Muscle layer of duodenum (tissue), 2 donors: Measurements from ENCODE around the gene MFSD6L.

ENCODE experiments used
- H3K27ac ChIP-seq: one replicate; pipeline ENCODE4 v1.7.0; 2013; ENCODE audit warnings: mild to moderate bottlenecking, low read length
- H3K27me3 ChIP-seq: one replicate; pipeline ENCODE4 v1.7.0; 2013; ENCODE audit warnings: low read depth, mild to moderate bottlenecking, control low read depth, low read length
- H3K36me3 ChIP-seq, 2 donors: one replicate each; pipeline ENCODE4 v1.7.0; 2013; ENCODE audit warnings: low read length in 2 of 2, control low read depth in 1 of 2, mild to moderate bottlenecking in 1 of 2; ENCODE audit not compliant: insufficient read depth in 2 of 2, control insufficient read depth in 1 of 2
- H3K4me1 ChIP-seq, 2 donors: one replicate each; pipeline ENCODE4 v1.7.0; 2013; ENCODE audit warnings: low read length in 2 of 2, mild to moderate bottlenecking in 2 of 2, control low read depth in 1 of 2, moderate library complexity in 1 of 2; ENCODE audit not compliant: insufficient read depth in 2 of 2, control insufficient read depth in 1 of 2
- H3K4me3 ChIP-seq, 2 donors: one replicate each; pipeline ENCODE4 v1.7.0; 2013; ENCODE audit warnings: low read length in 2 of 2, low read depth in 1 of 2, mild to moderate bottlenecking in 1 of 2
- H3K9me3 ChIP-seq, 2 donors: one replicate each; pipeline ENCODE4 v1.7.0; 2013; ENCODE audit warnings: low read length in 2 of 2, control low read depth in 1 of 2, mild to moderate bottlenecking in 1 of 2; ENCODE audit not compliant: control insufficient read depth in 1 of 2
- donor health status: healthy.

Gene MFSD6L

DNA sequence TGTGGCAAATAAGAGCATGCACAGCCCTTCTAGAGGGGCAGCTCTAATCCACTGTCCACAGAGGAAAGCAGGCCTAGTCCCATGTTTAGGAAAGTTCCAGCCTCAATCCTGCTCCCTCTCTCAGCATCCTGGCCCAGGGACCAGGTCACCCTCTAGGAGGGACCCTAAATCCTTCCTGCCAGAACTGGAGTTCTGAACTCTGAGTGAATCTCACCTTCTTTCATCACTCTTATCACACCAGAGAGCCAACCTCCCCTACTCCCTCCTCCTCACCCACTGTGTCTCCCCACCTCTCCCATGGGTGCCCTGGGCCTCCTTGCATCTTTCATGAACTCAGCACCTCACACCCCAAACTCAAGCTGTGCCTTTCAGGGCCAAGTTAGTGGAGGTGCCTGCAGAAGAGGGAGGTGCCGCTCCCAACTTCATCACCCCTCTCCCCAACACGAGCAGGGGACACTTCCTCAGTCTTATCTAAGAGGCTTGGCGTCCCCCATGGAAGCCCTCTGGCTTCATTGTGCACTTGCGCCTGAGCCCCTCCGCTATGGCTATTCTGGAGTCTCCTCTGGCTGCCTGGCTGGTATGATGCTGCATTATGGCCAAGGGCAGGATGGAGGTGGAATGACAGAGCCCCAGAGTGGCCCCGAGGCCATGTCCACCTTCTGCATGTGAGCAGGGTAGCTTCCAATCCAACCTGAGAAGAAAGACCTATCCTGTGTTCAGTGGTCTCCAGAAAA, 36.6 kb upstream of the MFSD6L start:
- Histone ChIP-seq H3K9me3 (no peaks in the 10 kb centered on the region), H3K27me3 (no peaks in the 10 kb centered on the region), H3K36me3 (no peaks in the 10 kb centered on the region), H3K4me3 (no peak overlapping the region), H3K27ac (no peak overlapping the region), H3K4me1 (no peaks in the 10 kb centered on the region)

DNA sequence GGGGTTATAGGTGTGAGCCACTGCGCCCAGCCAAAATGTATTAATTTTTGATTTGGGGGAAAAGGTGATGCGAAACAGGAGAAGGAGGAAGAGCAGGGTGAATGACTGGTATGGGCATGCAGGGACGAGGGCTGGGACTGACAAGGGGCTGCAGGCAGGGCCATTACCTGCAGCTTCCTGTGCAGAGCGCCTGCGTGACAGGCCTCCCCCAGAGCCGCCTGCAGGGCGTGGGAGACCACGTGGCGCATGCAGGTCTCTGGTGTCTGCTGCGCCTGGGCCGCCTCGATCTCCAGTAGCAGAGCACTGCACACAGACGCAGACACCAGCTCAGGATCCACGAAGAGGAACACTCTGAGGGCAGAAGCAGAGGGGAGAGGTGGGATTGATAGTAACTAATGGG, 35.9 kb upstream of the MFSD6L start:
- H3K4me3 ChIP-seq = no peak overlapping the region
- no peaks in the 10 kb centered on the region for H3K9me3 ChIP-seq

DNA sequence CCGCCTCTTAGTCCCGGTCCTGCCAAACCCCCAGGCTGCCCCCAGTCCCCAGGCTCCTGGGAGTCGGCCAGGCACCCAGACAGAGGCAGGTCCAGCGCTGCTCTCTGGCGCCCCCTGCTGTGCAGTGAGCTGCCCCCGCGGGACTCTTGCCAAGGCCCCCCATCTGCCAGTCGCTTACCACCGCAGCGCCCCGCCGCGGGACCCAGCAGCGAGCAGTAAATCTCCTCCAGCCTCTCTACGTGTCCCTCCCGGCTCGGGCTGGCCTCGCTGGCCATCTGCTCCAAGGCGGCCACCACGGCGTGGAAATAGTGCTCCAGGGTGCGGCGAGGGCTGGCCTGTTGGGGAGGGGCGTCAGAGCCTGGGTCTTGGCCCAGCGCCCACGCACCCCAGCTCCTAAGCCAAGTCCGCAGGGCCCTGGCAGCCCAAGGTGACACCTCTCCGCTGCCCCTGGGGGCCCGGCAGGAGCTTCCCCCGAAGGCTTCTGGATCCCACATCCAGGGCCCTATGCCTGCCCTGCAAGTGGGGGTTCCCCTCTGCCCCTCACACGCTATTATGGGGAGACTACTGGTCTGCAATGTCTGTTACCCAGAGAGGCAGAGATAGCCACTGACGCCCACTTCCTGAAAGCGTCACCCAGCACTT, 33.7 kb upstream of the MFSD6L start:
- H3K36me3 ChIP-seq = no peaks in the 10 kb centered on the region
- no peaks in the 10 kb centered on the region for H3K4me1 ChIP-seq
- H3K9me3 ChIP-seq = no peaks in the 10 kb centered on the region
- peaks cover 5% of the 10 kb centered on the region for H3K27me3 ChIP-seq
- no peak overlapping the region for H3K27ac ChIP-seq
- H3K4me3 ChIP-seq = no peak overlapping the region

More for the DNA sequence above, 35.9 kb upstream of the MFSD6L start:
- no peaks in the 10 kb centered on the region for H3K36me3 ChIP-seq
- no peaks in the 10 kb centered on the region for H3K27me3 ChIP-seq
- H3K27ac ChIP-seq = no peak overlapping the region
- no peaks in the 10 kb centered on the region for H3K4me1 ChIP-seq

DNA sequence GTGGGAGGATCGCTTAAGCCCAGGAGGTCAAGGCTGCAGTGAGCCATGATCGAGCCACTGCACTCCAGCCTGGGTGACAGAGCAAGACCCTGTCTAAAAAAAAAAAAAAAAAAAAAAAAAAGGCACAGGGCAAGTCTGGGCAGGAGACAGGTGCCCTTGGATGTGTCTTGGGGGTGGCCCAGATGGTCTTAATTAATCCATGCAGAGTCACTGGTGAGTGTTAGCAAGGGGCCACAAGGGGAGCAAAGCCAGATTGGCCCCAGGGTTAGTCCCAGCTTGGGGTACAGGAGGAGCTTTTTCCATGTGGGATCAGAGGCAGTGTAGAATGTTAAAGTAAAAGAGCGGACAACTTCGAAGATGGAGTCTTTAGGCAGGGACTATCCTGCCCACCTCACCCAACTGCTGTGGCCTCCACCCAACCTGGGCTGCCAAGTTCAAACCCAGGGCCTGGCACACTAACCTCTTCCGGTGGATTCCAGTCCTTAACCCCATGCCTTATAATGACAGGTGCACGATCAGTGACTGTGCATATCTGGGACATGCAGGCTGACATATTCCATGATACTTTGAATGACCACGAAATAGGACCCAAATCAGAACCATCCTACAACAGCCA, 32.2 kb upstream of the MFSD6L start:
- H3K4me3 ChIP-seq = no peak overlapping the region
- H3K27ac ChIP-seq = no peak overlapping the region
- H3K9me3 ChIP-seq = no peaks in the 10 kb centered on the region
- peaks cover 5% of the 10 kb centered on the region for H3K27me3 ChIP-seq
- H3K4me1 ChIP-seq = no peaks in the 10 kb centered on the region
- H3K36me3 ChIP-seq = no peaks in the 10 kb centered on the region

DNA sequence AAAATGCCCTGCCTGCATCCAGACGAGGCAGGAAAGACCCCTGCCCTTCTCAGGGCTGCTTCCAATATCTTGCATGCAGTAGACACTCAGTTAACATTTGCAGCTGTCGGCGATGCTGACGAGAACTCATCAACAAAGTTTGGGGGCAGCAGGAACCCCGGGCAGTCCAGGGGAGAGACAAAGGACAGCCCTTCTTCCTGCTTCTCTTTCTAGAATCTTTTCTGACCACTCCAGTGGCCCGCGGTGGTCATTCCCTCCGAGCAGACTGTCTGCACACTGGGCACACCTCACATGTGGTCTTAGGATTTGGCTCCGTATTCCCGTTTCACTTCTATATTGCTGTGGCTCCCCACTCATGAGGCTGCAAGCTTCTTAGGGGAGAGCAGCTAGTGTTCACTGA, 31.0 kb upstream of the MFSD6L start:
- H3K4me3 ChIP-seq = no peak overlapping the region
- H3K27me3 ChIP-seq = peaks cover 5% of the 10 kb centered on the region
- no peaks in the 10 kb centered on the region for H3K4me1 ChIP-seq
- H3K9me3 ChIP-seq = no peaks in the 10 kb centered on the region
- no peak overlapping the region for H3K27ac ChIP-seq
- H3K36me3 ChIP-seq = no peaks in the 10 kb centered on the region

DNA sequence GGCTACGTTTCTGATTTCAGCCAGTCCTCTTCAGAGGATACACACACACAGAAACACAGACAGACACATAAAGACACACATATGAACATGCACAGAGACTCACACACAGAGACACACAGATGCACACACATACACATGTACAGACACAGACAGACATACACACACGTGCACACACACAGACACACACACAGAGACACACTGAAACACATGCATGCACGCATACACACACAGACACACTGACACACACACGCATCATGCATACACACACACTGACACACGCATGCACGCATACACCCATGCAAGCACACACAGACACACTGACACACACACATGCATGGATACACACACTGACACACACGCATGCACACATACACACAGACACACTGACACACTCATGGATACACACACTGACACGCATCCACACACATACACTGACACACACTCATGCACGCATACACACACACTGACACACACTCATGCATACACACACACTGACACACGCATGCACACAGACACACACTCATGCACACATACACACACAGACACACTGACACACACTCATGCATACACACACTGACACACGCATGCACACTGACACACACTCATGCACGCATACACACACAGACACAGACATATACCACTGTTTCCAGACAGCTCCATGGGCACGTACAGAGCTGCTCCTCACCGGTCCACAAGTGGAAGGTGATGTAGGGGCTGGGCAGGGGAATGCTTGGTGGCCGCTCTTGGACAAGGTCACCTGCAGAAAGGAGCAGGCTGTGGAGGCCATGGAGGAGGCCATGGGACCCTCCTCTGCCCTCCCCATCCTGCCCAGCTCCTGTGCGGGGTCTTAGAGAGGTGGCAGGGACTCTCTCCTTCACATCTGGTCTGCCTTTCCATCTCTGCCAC, 30.1 kb upstream of the MFSD6L start:
- Histone ChIP-seq H3K4me3 (no peak overlapping the region), H3K4me1 (no peaks in the 10 kb centered on the region), H3K27ac (no peak overlapping the region), H3K9me3 (peaks cover 0 to 6% of the 10 kb centered on the region in 2 donors), H3K36me3 (no peaks in the 10 kb centered on the region), H3K27me3 (peaks cover 5% of the 10 kb centered on the region)

DNA sequence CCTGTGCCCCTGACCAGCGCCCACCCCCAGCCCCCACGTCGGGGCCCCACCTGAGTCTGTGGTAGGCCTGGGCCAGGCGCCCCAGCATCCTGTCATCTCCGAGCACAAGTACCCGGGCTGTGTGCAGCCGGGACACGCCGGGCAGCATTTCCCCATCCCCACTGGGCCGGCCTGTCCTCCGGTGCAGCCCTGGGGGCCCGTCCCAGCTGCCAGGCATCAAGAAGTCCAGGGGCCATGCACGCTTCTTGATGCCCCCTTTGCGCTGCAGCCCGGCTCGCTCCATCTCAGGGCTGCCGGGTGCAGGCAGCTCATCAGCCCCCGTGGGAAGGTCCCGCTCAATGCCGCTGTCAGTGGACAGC, 29.3 kb upstream of the MFSD6L start:
- H3K36me3 ChIP-seq = no peaks in the 10 kb centered on the region
- no peak overlapping the region for H3K4me3 ChIP-seq
- no peaks in the 10 kb centered on the region for H3K4me1 ChIP-seq
- H3K27ac ChIP-seq = no peak overlapping the region
- H3K9me3 ChIP-seq = peaks cover 0 to 8% of the 10 kb centered on the region in 2 donors
- peaks cover 5% of the 10 kb centered on the region for H3K27me3 ChIP-seq

DNA sequence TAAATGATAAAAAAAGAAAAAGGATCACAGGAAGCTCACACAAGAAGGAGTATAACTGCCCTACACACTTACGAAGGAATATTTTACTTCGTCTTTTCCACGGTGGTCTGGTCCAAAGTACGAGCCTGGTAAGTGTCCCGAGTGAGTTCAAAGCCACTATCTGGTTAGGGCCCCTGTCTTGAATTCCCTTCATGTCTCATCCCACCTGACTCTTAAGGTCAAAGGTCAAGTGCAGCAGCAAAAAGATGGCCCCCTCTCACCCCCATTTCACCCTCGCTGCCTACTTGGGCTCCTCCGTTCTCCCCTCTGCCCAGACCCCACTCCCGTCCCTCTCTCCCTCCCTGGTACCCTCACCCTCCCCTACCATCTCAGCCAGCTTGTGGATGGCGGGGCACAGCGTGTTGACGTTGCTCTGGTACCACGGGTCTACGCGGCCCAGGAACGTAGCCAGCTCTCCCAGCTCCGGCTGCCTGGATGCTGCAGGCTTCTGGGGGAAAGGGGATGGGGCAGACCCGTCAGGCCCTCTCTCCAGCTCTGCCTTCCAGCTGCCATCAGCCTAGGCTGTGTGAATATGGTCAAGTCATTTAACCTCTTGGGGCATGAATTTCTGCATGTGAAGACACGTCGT, 27.8 kb upstream of the MFSD6L start:
- H3K9me3 ChIP-seq = peaks cover 0 to 8% of the 10 kb centered on the region in 2 donors
- no peaks in the 10 kb centered on the region for H3K36me3 ChIP-seq
- no peak overlapping the region for H3K27ac ChIP-seq
- H3K27me3 ChIP-seq = peaks cover 5% of the 10 kb centered on the region
- H3K4me1 ChIP-seq = no peaks in the 10 kb centered on the region
- no peak overlapping the region for H3K4me3 ChIP-seq

DNA sequence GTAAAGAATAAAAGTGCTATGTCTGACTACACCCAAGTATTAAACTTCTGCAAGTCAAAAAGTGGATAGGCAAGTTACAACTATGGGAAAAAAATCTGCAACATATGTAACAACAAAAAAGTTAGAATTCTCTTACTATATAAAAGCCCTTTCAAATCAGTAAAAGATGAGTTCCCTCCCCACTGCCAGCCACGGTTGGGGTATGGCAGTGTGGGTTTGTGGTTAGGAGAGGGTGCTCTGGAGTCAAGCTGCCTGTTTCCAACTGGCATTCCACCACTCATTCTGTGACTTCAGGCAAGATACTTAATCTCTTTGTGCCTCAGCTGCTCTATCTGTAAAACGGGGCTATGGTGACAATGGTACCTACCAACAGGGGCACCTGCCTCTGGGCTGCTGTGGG, 26.6 kb upstream of the MFSD6L start:
- peaks cover 0 to 8% of the 10 kb centered on the region in 2 donors for H3K9me3 ChIP-seq
- no peak overlapping the region for H3K4me3 ChIP-seq
- H3K36me3 ChIP-seq = no peaks in the 10 kb centered on the region
- H3K27me3 ChIP-seq = peaks cover 5% of the 10 kb centered on the region
- H3K4me1 ChIP-seq = no peaks in the 10 kb centered on the region
- H3K27ac ChIP-seq = no peak overlapping the region

DNA sequence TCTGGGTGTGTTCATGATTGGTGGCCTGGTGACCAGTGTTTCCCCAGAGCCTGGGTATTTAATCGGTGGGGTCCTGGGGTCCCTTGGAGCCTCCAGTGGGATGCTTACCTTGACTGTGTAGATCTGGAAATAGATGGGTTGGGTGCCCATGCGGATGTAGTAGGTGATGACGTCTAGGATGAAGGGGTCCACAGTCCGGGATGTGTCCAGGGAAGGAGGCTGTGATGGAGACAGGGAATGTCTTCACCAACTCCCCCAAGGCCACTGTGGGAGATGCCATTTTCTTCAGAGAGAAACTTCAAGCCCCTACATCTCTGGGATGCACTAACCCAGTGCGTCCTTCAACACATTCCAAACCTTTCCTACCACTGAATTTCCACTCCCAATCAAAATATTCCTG, 24.1 kb upstream of the MFSD6L start:
- H3K27ac ChIP-seq = no peak overlapping the region
- H3K4me1 ChIP-seq = no peaks in the 10 kb centered on the region
- H3K27me3 ChIP-seq = no peaks in the 10 kb centered on the region
- no peak overlapping the region for H3K4me3 ChIP-seq
- H3K9me3 ChIP-seq = peaks cover 0 to 8% of the 10 kb centered on the region in 2 donors
- H3K36me3 ChIP-seq = no peaks in the 10 kb centered on the region
